WTC11 (cell line): ENCODE measurements around the gene TNPO3. TPM values are rescaled to one million over a fixed set of nuclear protein-coding genes. Genes with fewer than 3 reads are reported as not detected.
"Not testable (repeated sequence)": the region's sequence is repeated elsewhere in the genome, so short reads cannot be mapped to it uniquely, and the experiment has no call there.

ENCODE experiments used
- ATAC-seq: fragments of 200-7000 bp; cut with Tn5 transposase; 2 replicates; pipeline ENCODE4 v1.10.0; 2021; ENCODE audit warnings: mild to moderate bottlenecking, moderate library complexity
- CTCF ChIA-PET: fragments of 300-600 bp; sonication (Branson Sonifier 250); formaldehyde crosslinking; loops from one replicate; lab custom pipeline; 2021; ENCODE audit warnings: antibody characterized with exemption; lab: Charles Lee
- POLR2A ChIA-PET: fragments of 350-600 bp; sonication (Branson Sonifier 250); formaldehyde crosslinking; loops from one replicate; lab custom pipeline; 2021; ENCODE audit warnings: antibody characterized with exemption; lab: Charles Lee
- DNase-seq: peaks from one replicate; pipeline ENCODE4 v3.0.0; 2021; ENCODE audit warnings: low spot score
- H3K27ac Mint-ChIP-seq: 2 replicates; pipeline ENCODE4 v1.8.0; 2021; ENCODE audit warnings: mixed read lengths
- H3K27me3 Mint-ChIP-seq: 2 replicates; pipeline ENCODE4 v1.8.0; 2021; ENCODE audit warnings: low read depth, mild to moderate bottlenecking, moderate library complexity, mixed read lengths
- H3K36me3 Mint-ChIP-seq: 2 replicates; pipeline ENCODE4 v1.8.0; 2021; ENCODE audit warnings: mixed read lengths
- H3K4me1 Mint-ChIP-seq: 2 replicates; pipeline ENCODE4 v1.8.0; 2022; ENCODE audit warnings: mixed read lengths
- H3K4me3 Mint-ChIP-seq: 2 replicates; pipeline ENCODE4 v1.8.0; 2021; ENCODE audit warnings: mild to moderate bottlenecking, moderate library complexity, mixed read lengths
- H3K9me3 Mint-ChIP-seq: 2 replicates; pipeline ENCODE4 v1.8.0; 2021; ENCODE audit warnings: mixed read lengths
- CREB1 ChIP-seq: sonication (generic); formaldehyde crosslinking; IDR thresholded peaks from 2 replicates; pipeline ENCODE4 v1.8.0; 2023; ENCODE audit warnings: mild to moderate bottlenecking, missing genetic modification reagents
- CTCF ChIP-seq: fragments of 200-600 bp; IDR thresholded peaks from 2 replicates; pipeline ENCODE4 v1.8.0; 2022; ENCODE audit warnings: antibody characterized with exemption
- GTF2I ChIP-seq: fragments of 250-450 bp; sonication (Bioruptor Pico); conservative IDR thresholded peaks from 2 replicates; pipeline ENCODE4 v1.4.0; 2021; ENCODE audit warnings: mild to moderate bottlenecking
- MAX ChIP-seq: sonication (generic); formaldehyde crosslinking; IDR thresholded peaks from 2 replicates; pipeline ENCODE4 v1.8.0; 2022; ENCODE audit warnings: mild to moderate bottlenecking, missing genetic modification reagents
- PRDM15 ChIP-seq: sonication (generic); formaldehyde crosslinking; IDR thresholded peaks from 2 replicates; pipeline ENCODE4 v1.8.0; 2022; ENCODE audit warnings: missing genetic modification reagents
- ZNF121 ChIP-seq: sonication (generic); formaldehyde crosslinking; IDR thresholded peaks from 2 replicates; pipeline ENCODE4 v1.8.0; 2023; ENCODE audit warnings: missing genetic modification reagents
- ZNF416 ChIP-seq: fragments of 250-450 bp; sonication (Bioruptor Pico); IDR thresholded peaks from 2 replicates; pipeline ENCODE4 v1.9.0; 2021; ENCODE audit warnings: mild to moderate bottlenecking, inconsistent platforms
- ZSCAN18 ChIP-seq: fragments of 250-450 bp; sonication (Bioruptor Pico); IDR thresholded peaks from 2 replicates; pipeline ENCODE4 v2.1.2; 2022; ENCODE audit warnings: mild to moderate bottlenecking, moderate library complexity
- total RNA-seq: library from RNA; stranded (reverse); gene quantifications from 3 replicates; pipeline ENCODE4 v1.2.3, GENCODE V29; 2021

The TNPO3 gene
- total RNA-seq, 1 experiment from 2014 or later, result 91.7 TPM

GRCh38 chr7:129045682-129046081 is 9.2 kb downstream of the TNPO3 start:
- Mint-ChIP-seq H3K36me3 (peaks cover 12% of the 10 kb centered on the region), H3K27ac (no peak overlapping the region), H3K4me3 (no peak overlapping the region), H3K4me1 (peaks cover 45% of the 10 kb centered on the region), H3K9me3 (no peaks in the 10 kb centered on the region), H3K27me3 (no peaks in the 10 kb centered on the region)
- no peak for DNase-seq
- POLR2A ChIA-PET, result interaction anchor here (1.5 kb wide), 1 partner anchor 10 kb away, joined by 3 read pairs; no protein-coding TSS in a partner anchor
- ATAC-seq, result no peak
- CTCF ChIA-PET, result interaction anchor here (1.2 kb wide), 1 partner anchor 46 kb away, joined by 5 read pairs; no protein-coding TSS in a partner anchor
- no peak for TF ChIP-seq ZSCAN18 (CRISPR knock-in tag)

GRCh38 chr7:129043012-129043411 is 11.9 kb downstream of the TNPO3 start:
- ChIA-PET POLR2A (interaction anchor here (3.0 kb wide), 1 partner anchor 11 kb away, joined by 9 read pairs; no protein-coding TSS in a partner anchor), CTCF (interaction anchor here (1.3 to 2.8 kb wide), 3 partner anchors 48 to 171 kb away, joined by 3 to 18 read pairs (median 4); no protein-coding TSS in a partner anchor)
- H3K4me3 Mint-ChIP-seq, result no peak overlapping the region
- peaks cover 34% of the 10 kb centered on the region for H3K4me1 Mint-ChIP-seq
- TF ChIP-seq ZNF121 (peak; percentile 95), CTCF (no peak)
- H3K36me3 Mint-ChIP-seq, result peaks cover 15% of the 10 kb centered on the region
- 0 out of 2 replicates have a peak, but pooled peaks cover 6% of the 10 kb centered on the region for H3K9me3 Mint-ChIP-seq
- ATAC-seq (no peak), DNase-seq (no peak)
- H3K27ac Mint-ChIP-seq, result no peak overlapping the region
- no peaks in the 10 kb centered on the region for H3K27me3 Mint-ChIP-seq

GRCh38 chr7:129041142-129042085 is 13.5 kb downstream of the TNPO3 start:
- POLR2A ChIA-PET, result interaction anchor here (3.0 kb wide), 1 partner anchor 13 kb away, joined by 9 read pairs; no protein-coding TSS in a partner anchor
- Mint-ChIP-seq H3K27me3 (no peaks in the 10 kb centered on the region), H3K36me3 (peaks cover 19% of the 10 kb centered on the region), H3K27ac (peak overlapping the region; percentile 74)
- ATAC-seq (peak; percentile 55), DNase-seq (no peak)
- TF ChIP-seq CREB1 (CRISPR knock-in tag) (no peak), MAX (no peak), PRDM15 (CRISPR knock-in tag) (peak; percentile 23; the same call in 1 of the 2 replicates), ZNF416 (CRISPR knock-in tag) (no peak)
- TF ChIP-seq, all 79 proteins: peak for 1
- CTCF ChIA-PET, result interaction anchor here (0.5 to 2.8 kb wide), 6 partner anchors 50 to 230 kb away, joined by 3 to 18 read pairs (median 3); partner anchors contain the start of gene KCP
- peaks cover 36% of the 10 kb centered on the region for H3K4me1 Mint-ChIP-seq
- H3K4me3 Mint-ChIP-seq, result no peak overlapping the region
- H3K9me3 Mint-ChIP-seq, result 0 out of 2 replicates have a peak, but pooled peaks cover 6% of the 10 kb centered on the region

- DNase-seq, H3K27me3 Mint-ChIP-seq, H3K27ac Mint-ChIP-seq, H3K4me3 Mint-ChIP-seq, H3K9me3 Mint-ChIP-seq, ATAC-seq, POLR2A ChIA-PET: not testable (repeated sequence)
- peaks cover 31% of the 10 kb centered on the region for H3K4me1 Mint-ChIP-seq
- peak; percentile 60; the same call in 1 of the 2 replicates for TF ChIP-seq GTF2I
- H3K36me3 Mint-ChIP-seq, result peaks cover 37% of the 10 kb centered on the region
- CTCF ChIA-PET, result interaction anchor here (1.2 kb wide), 1 partner anchor 53 kb away, joined by 3 read pairs; no protein-coding TSS in a partner anchor
Measured at GRCh38 chr7:129038468-129038867, 16.4 kb downstream of the TNPO3 start.
